ENCODE results near the gene CADPS2.

- TF ChIP-seq, protein P1, sequence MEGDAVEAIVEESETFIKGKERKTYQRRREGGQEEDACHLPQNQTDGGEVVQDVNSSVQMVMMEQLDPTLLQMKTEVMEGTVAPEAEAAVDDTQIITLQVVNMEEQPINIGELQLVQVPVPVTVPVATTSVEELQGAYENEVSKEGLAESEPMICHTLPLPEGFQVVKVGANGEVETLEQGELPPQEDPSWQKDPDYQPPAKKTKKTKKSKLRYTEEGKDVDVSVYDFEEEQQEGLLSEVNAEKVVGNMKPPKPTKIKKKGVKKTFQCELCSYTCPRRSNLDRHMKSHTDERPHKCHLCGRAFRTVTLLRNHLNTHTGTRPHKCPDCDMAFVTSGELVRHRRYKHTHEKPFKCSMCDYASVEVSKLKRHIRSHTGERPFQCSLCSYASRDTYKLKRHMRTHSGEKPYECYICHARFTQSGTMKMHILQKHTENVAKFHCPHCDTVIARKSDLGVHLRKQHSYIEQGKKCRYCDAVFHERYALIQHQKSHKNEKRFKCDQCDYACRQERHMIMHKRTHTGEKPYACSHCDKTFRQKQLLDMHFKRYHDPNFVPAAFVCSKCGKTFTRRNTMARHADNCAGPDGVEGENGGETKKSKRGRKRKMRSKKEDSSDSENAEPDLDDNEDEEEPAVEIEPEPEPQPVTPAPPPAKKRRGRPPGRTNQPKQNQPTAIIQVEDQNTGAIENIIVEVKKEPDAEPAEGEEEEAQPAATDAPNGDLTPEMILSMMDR (IDR thresholded peaks at IDR 0.05) = no peak
- no peak for TF ChIP-seq POLR2A (IDR thresholded peaks at IDR 0.05)
These were observed 282.0 kb downstream of the CADPS2 start for GRCh38 chr7:122604251-122604650.

Data from right lobe of liver (tissue), 4 donors.